Measurements from ENCODE around the gene S100A1. TPM values are rescaled to one million over a fixed set of nuclear protein-coding genes. Genes with fewer than 3 reads are reported as not detected.
A peak's percentile ranks its signal among the peaks of the same experiment; 100 is the strongest.

The S100A1 gene
- total RNA-seq, 1 experiment from 2014 or later, result 18.1 TPM

DNA sequence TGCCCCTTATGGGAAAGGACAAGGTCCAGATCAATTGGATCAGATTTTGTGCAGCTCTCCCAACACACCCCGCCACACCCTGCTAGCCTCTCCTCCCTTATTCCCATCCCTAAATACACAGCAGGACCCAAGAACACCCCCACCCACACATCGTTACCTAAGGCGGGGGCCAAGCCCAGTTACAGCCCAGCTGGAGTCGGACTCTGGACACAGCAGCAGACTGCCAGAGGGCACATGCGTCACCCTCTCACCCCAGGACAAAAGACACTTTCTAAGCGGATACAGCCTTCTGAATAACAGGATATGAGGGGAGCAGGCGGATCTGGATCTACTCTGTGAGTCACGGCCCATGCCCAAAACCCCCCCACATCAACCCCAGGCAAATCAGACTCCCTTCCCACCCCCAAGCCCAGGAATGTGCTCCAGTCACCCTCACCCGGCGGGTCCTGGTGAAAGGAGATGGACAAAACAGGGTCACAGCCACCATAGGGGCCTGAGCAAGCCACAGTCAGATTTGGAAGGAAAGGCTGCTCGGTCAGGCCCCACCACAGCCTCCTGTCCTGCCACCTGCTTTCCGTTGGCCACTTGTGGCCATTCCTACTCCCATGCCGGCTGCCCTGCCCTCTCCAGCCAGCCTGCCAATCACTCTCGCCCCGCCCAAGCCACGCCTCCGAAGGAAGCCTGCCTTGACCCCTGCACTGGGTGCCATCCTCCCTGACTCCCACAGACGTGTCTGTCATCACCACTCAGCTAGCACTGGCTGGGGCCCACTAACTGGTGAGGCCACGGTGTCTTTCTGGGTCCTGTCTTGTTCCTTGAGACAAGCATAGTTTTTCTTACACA, 19.3 kb upstream of the S100A1 start:
- ChIA-PET CTCF (interaction anchor here (1.5 kb wide), 1 partner anchor 43 kb away, joined by 5 read pairs; no protein-coding TSS in a partner anchor), POLR2A (interaction anchor here (1.5 kb wide), 1 partner anchor 18 kb away, joined by 9 read pairs; the partner anchor contains the start of gene S100A13)
- peaks cover 76% of the 10 kb centered on the region for H3K36me3 Mint-ChIP-seq (ENCODE audit: insufficient read depth, unreplicated experiment)
- H3K4me3 Mint-ChIP-seq (ENCODE audit: unreplicated experiment), result peak overlapping the region; percentile 74
- TF ChIP-seq, protein P1, sequence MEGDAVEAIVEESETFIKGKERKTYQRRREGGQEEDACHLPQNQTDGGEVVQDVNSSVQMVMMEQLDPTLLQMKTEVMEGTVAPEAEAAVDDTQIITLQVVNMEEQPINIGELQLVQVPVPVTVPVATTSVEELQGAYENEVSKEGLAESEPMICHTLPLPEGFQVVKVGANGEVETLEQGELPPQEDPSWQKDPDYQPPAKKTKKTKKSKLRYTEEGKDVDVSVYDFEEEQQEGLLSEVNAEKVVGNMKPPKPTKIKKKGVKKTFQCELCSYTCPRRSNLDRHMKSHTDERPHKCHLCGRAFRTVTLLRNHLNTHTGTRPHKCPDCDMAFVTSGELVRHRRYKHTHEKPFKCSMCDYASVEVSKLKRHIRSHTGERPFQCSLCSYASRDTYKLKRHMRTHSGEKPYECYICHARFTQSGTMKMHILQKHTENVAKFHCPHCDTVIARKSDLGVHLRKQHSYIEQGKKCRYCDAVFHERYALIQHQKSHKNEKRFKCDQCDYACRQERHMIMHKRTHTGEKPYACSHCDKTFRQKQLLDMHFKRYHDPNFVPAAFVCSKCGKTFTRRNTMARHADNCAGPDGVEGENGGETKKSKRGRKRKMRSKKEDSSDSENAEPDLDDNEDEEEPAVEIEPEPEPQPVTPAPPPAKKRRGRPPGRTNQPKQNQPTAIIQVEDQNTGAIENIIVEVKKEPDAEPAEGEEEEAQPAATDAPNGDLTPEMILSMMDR (IDR thresholded peaks at IDR 0.05; ENCODE audit: insufficient read depth in 1 of 2, low read depth in 1 of 2, low read length in 1 of 2, severe bottlenecking in 1 of 2, unreplicated experiment in 1 of 2), result no peak
- H3K4me3 ChIP-seq (ENCODE audit: low read depth, low read length), result peak overlapping the region; percentile 33
- H3K27me3 ChIP-seq (replicated peaks; ENCODE audit: control insufficient read depth, insufficient read depth, low read length), result no peaks in the 10 kb centered on the region
- intact Hi-C loops (cut with micrococcal nuclease; ENCODE audit: unreplicated experiment), result no loop called here
- peak overlapping the region; percentile 56 for H3K27ac Mint-ChIP-seq (ENCODE audit: unreplicated experiment)
- H3K4me1 Mint-ChIP-seq (ENCODE audit: low read depth, unreplicated experiment), result peaks cover 36% of the 10 kb centered on the region
- no peaks in the 10 kb centered on the region for H3K9me3 ChIP-seq
- BruUV-seq (replicated peaks), result no TSS peak
- peaks cover 8% of the 10 kb centered on the region for H3K36me3 ChIP-seq (ENCODE audit: control insufficient read depth, insufficient read depth, low read length)
- peaks cover 55% of the 10 kb centered on the region for H3K4me1 ChIP-seq
- H3K27me3 Mint-ChIP-seq (ENCODE audit: insufficient read depth, unreplicated experiment), result no peaks in the 10 kb centered on the region
- peak; percentile 84 to 88 for DNase-seq
- no peaks in the 10 kb centered on the region for H3K9me3 Mint-ChIP-seq (ENCODE audit: unreplicated experiment)

DNA sequence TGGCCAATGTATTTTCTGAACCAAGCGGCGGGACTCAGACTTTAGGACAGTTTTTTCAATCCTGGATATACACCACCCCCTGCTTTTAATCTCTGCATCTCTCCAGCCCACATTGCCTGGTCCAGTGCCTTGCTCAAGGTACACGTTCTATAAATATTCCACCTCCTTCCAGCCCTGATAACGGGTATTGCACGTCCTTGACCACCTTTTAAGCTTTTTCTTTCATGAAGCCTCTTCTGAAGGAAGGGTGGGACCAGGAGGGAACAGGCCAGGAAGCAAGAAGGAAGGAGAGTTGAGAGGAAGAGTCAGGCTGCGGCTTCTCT, 18.7 kb upstream of the S100A1 start:
- no peaks in the 10 kb centered on the region for H3K9me3 Mint-ChIP-seq (ENCODE audit: unreplicated experiment)
- H3K36me3 Mint-ChIP-seq (ENCODE audit: insufficient read depth, unreplicated experiment), result peaks cover 82% of the 10 kb centered on the region
- TF ChIP-seq, protein P1 (IDR thresholded peaks at IDR 0.05; ENCODE audit: insufficient read depth in 1 of 2, low read depth in 1 of 2, low read length in 1 of 2, severe bottlenecking in 1 of 2, unreplicated experiment in 1 of 2), result no peak
- H3K4me1 Mint-ChIP-seq (ENCODE audit: low read depth, unreplicated experiment), result peaks cover 42% of the 10 kb centered on the region
- peak overlapping the region; percentile 74 for H3K4me3 Mint-ChIP-seq (ENCODE audit: unreplicated experiment)
- peak overlapping the region; percentile 56 for H3K27ac Mint-ChIP-seq (ENCODE audit: unreplicated experiment)
- Histone ChIP-seq H3K36me3 (ENCODE audit: control insufficient read depth, insufficient read depth, low read length) (peaks cover 8% of the 10 kb centered on the region), H3K4me3 (ENCODE audit: low read depth, low read length) (no peak overlapping the region), H3K9me3 (no peaks in the 10 kb centered on the region), H3K4me1 (peaks cover 61% of the 10 kb centered on the region), H3K27me3 (replicated peaks; ENCODE audit: control insufficient read depth, insufficient read depth, low read length) (no peaks in the 10 kb centered on the region)
- TSS peak; percentile 30 for BruUV-seq (replicated peaks)
- no peaks in the 10 kb centered on the region for H3K27me3 Mint-ChIP-seq (ENCODE audit: insufficient read depth, unreplicated experiment)
- CTCF ChIA-PET, result no interaction called here
- intact Hi-C loops (cut with micrococcal nuclease; ENCODE audit: unreplicated experiment), result no loop called here
- DNase-seq, result no peak
- POLR2A ChIA-PET, result no interaction called here

- Histone ChIP-seq H3K36me3 (ENCODE audit: control insufficient read depth, insufficient read depth, low read length) (peaks cover 8% of the 10 kb centered on the region), H3K9me3 (no peaks in the 10 kb centered on the region), H3K4me3 (ENCODE audit: low read depth, low read length) (no peak overlapping the region), H3K4me1 (peaks cover 59% of the 10 kb centered on the region), H3K27me3 (replicated peaks; ENCODE audit: control insufficient read depth, insufficient read depth, low read length) (no peaks in the 10 kb centered on the region)
- ChIA-PET CTCF (no interaction called here), POLR2A (interaction anchor here (0.6 kb wide), 1 partner anchor 96 kb away, joined by 3 read pairs; no protein-coding TSS in a partner anchor)
- no peaks in the 10 kb centered on the region for H3K27me3 Mint-ChIP-seq (ENCODE audit: insufficient read depth, unreplicated experiment)
- BruUV-seq (replicated peaks), result no TSS peak
- peaks cover 45% of the 10 kb centered on the region for H3K4me1 Mint-ChIP-seq (ENCODE audit: low read depth, unreplicated experiment)
- peak overlapping the region; percentile 74 for H3K4me3 Mint-ChIP-seq (ENCODE audit: unreplicated experiment)
- peak in 1 of 2 experiments; percentile 58 for DNase-seq
- H3K36me3 Mint-ChIP-seq (ENCODE audit: insufficient read depth, unreplicated experiment), result peaks cover 80% of the 10 kb centered on the region
- TF ChIP-seq, protein P1 (IDR thresholded peaks at IDR 0.05; ENCODE audit: insufficient read depth in 1 of 2, low read depth in 1 of 2, low read length in 1 of 2, severe bottlenecking in 1 of 2, unreplicated experiment in 1 of 2), result no peak
- H3K9me3 Mint-ChIP-seq (ENCODE audit: unreplicated experiment), result no peaks in the 10 kb centered on the region
- peak overlapping the region; percentile 56 for H3K27ac Mint-ChIP-seq (ENCODE audit: unreplicated experiment)
- intact Hi-C loops (cut with micrococcal nuclease; ENCODE audit: unreplicated experiment), result no loop called here
Observed at GRCh38 chr1:153610334-153610733, 17.9 kb upstream of the S100A1 start.
